ENCODE results near the gene KCTD10. TPM values are rescaled to one million over a fixed set of nuclear protein-coding genes. Genes with fewer than 3 reads are reported as not detected.

The KCTD10 gene
- 47.4 and 47.5 TPM in 2 replicates for total RNA-seq (ENCODE audit: low replicate concordance)
- long read RNA-seq, full-length matches to known transcripts = 23 of 43 reads
- long read RNA-seq, partial matches to known transcripts = 4 of 43 reads
- long read RNA-seq, other reads (novel, unspliced or antisense) = 16 of 43 reads

GRCh38 chr12:109477185-109477962 lies at the start of gene KCTD10, which contains the start of gene UBE3B:
Gene KCTD10 (minus strand): TSS chr12:109477300. CDS start chr12:109477262, 38 bp downstream.
Gene UBE3B (plus strand): TSS chr12:109477634. CDS start chr12:109483552, 5,918 bp downstream.
- Mint-ChIP-seq H3K4me3 (peak within 1 kb of the TSS; percentile 95), H3K9me3 (no peaks in the 10 kb centered on the region), H3K36me3 (no peaks in the 10 kb centered on the region), H3K27ac (peak within 1 kb of the TSS; percentile 99), H3K27me3 (no peaks in the 10 kb centered on the region), H3K4me1 (ENCODE audit: unreplicated experiment) (peaks cover 37% of the 10 kb centered on the region)
- peak; percentile 91 for DNase-seq (ENCODE audit: extremely low spot score, unreplicated experiment)
- peak; percentile 17 for TF ChIP-seq CTCF (conservative IDR thresholded peaks at IDR 0.05)

GRCh38 chr12:109525279-109525585 lies 48.1 kb upstream of the KCTD10 start:
- Mint-ChIP-seq H3K9me3 (no peaks in the 10 kb centered on the region), H3K27ac (no peak overlapping the region)
- DNase-seq (ENCODE audit: extremely low spot score, unreplicated experiment) = no peak

GRCh38 chr12:109524466-109525278 lies 47.6 kb upstream of the KCTD10 start:
- H3K27ac Mint-ChIP-seq = no peak overlapping the region
- H3K9me3 Mint-ChIP-seq = no peaks in the 10 kb centered on the region
- H3K36me3 Mint-ChIP-seq = peaks cover 11% of the 10 kb centered on the region
- H3K4me3 Mint-ChIP-seq = no peak overlapping the region
- no peaks in the 10 kb centered on the region for H3K27me3 Mint-ChIP-seq
- no peak for DNase-seq (ENCODE audit: extremely low spot score, unreplicated experiment)
- peaks cover under 1% of the 10 kb centered on the region for H3K4me1 Mint-ChIP-seq (ENCODE audit: unreplicated experiment)
- TF ChIP-seq CTCF (conservative IDR thresholded peaks at IDR 0.05) = no peak

More at GRCh38 chr12:109525279-109525585, 48.1 kb upstream of the KCTD10 start:
- H3K4me3 Mint-ChIP-seq = no peak overlapping the region
- H3K27me3 Mint-ChIP-seq = no peaks in the 10 kb centered on the region
- peaks cover 11% of the 10 kb centered on the region for H3K36me3 Mint-ChIP-seq
- TF ChIP-seq CTCF (conservative IDR thresholded peaks at IDR 0.05) = no peak
- H3K4me1 Mint-ChIP-seq (ENCODE audit: unreplicated experiment) = peaks cover 6% of the 10 kb centered on the region

GRCh38 chr12:109523504-109523903 lies 46.4 kb upstream of the KCTD10 start:
- no peak for DNase-seq (ENCODE audit: extremely low spot score, unreplicated experiment)
- TF ChIP-seq CTCF (conservative IDR thresholded peaks at IDR 0.05) = no peak
- H3K9me3 Mint-ChIP-seq = no peaks in the 10 kb centered on the region
- H3K36me3 Mint-ChIP-seq = peaks cover 13% of the 10 kb centered on the region
- H3K4me1 Mint-ChIP-seq (ENCODE audit: unreplicated experiment) = peaks cover 6% of the 10 kb centered on the region
- H3K27me3 Mint-ChIP-seq = no peaks in the 10 kb centered on the region
- H3K4me3 Mint-ChIP-seq = no peak overlapping the region
- H3K27ac Mint-ChIP-seq = no peak overlapping the region

- H3K4me1 Mint-ChIP-seq (ENCODE audit: unreplicated experiment) = peaks cover 6% of the 10 kb centered on the region
Observed at GRCh38 chr12:109523071-109523470, 46.0 kb upstream of the KCTD10 start.

More at GRCh38 chr12:109523071-109523470, 46.0 kb upstream of the KCTD10 start:
- Mint-ChIP-seq H3K27ac (no peak overlapping the region), H3K9me3 (no peaks in the 10 kb centered on the region), H3K36me3 (peaks cover 16% of the 10 kb centered on the region), H3K27me3 (no peaks in the 10 kb centered on the region), H3K4me3 (no peak overlapping the region)
- TF ChIP-seq CTCF (conservative IDR thresholded peaks at IDR 0.05) = no peak
- DNase-seq (ENCODE audit: extremely low spot score, unreplicated experiment) = no peak

Measured in type B pancreatic cell (in vitro differentiated cells).